Measurements from ENCODE around the gene ARHGEF11. TPM values are rescaled to one million over a fixed set of nuclear protein-coding genes. Genes with fewer than 3 reads are reported as not detected.

The ARHGEF11 gene
- total RNA-seq, 1 experiment from 2014 or later, result 31.5 TPM

DNA sequence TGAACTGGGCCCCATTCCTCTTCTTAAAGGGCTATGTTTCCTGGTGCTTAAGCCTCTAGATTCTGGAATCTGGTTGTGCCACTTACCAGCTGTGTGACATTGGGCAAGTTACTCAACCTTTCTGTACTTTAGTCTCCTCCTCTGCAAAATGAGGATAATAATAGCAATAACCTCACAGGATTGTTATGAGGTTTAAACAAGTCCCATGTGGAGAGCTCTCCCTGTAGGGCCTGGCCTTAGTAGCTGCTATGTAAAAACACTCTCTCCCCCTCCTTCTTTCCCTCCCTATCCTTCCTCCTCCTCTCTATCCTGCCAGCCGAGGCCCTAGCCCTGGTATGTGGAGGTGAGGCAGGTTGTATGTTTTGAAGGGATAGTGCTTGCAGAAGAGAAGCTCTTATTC lies 160.2 kb downstream of the ARHGEF11 start:
- H3K9me2 ChIP-seq (ENCODE audit: insufficient read depth), result no peaks in the 10 kb centered on the region
- no peaks in the 10 kb centered on the region for H3F3A ChIP-seq (ENCODE audit: insufficient read depth, low read depth)
- H3K4me2 ChIP-seq, result no peak overlapping the region
- H2AFZ ChIP-seq, result no peak overlapping the region
- ChIA-PET POLR2A (ENCODE audit: unreplicated experiment) (interaction anchor here (0.6 kb wide), 1 partner anchor 182 kb away, joined by 6 read pairs; no protein-coding TSS in a partner anchor), CTCF (no interaction called here)
- no peaks in the 10 kb centered on the region for H3K4me1 ChIP-seq (replicated peaks; ENCODE audit: insufficient read depth)
- no peak for DNase-seq
- no peaks in the 10 kb centered on the region for H3K36me3 ChIP-seq (ENCODE audit: low read depth)
- TF ChIP-seq, protein P1, sequence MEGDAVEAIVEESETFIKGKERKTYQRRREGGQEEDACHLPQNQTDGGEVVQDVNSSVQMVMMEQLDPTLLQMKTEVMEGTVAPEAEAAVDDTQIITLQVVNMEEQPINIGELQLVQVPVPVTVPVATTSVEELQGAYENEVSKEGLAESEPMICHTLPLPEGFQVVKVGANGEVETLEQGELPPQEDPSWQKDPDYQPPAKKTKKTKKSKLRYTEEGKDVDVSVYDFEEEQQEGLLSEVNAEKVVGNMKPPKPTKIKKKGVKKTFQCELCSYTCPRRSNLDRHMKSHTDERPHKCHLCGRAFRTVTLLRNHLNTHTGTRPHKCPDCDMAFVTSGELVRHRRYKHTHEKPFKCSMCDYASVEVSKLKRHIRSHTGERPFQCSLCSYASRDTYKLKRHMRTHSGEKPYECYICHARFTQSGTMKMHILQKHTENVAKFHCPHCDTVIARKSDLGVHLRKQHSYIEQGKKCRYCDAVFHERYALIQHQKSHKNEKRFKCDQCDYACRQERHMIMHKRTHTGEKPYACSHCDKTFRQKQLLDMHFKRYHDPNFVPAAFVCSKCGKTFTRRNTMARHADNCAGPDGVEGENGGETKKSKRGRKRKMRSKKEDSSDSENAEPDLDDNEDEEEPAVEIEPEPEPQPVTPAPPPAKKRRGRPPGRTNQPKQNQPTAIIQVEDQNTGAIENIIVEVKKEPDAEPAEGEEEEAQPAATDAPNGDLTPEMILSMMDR (conservative IDR thresholded peaks at IDR 0.05), result no peak
- no peak for TF ChIP-seq EZH2 (IDR thresholded peaks at IDR 0.05; ENCODE audit: low read depth)
- H4K20me1 ChIP-seq (ENCODE audit: insufficient read depth), result no peaks in the 10 kb centered on the region
- no peaks in the 10 kb centered on the region for H3K9me3 ChIP-seq (ENCODE audit: insufficient read depth, low read depth)
- H3K27ac ChIP-seq, result no peak overlapping the region
- BruUV-seq (replicated peaks), result no TSS peak
- intact Hi-C loops (cut with micrococcal nuclease; ENCODE audit: unreplicated experiment), result no loop called here
- H3K79me2 ChIP-seq (ENCODE audit: low read depth), result no peaks in the 10 kb centered on the region
- no peak overlapping the region for H3K4me3 ChIP-seq
- H3K27me3 ChIP-seq (ENCODE audit: insufficient read depth, low read depth), result peaks cover 33% of the 10 kb centered on the region

Small RNA genes lying within 50 kb of the gene (microRNA-seq; reads per million reads assigned to microRNA genes)
- not detected for gene MIR765 (ENCODE audit: borderline number of aligned reads, borderline replicate concordance)

Other genes with a start within 250 kb of the ARHGEF11 start
- 4.0 and 5.8 TPM in 2 replicates for gene SH2D2A, start 228.9 kb downstream of the ARHGEF11 start, total RNA-seq (2021)
- gene INSRR, start 186.6 kb downstream of the ARHGEF11 start, total RNA-seq (2021), result not detected in 2 replicates
- not detected in 2 replicates for gene NTRK1, start 184.9 kb downstream of the ARHGEF11 start, total RNA-seq (2021)
- gene PEAR1, start 152.0 kb downstream of the ARHGEF11 start, total RNA-seq (2021), result 9.8 and 12.2 TPM in 2 replicates
- gene LRRC71, start 125.1 kb downstream of the ARHGEF11 start, total RNA-seq (2021), result not detected in 2 replicates
- gene ETV3L, start 54.1 kb upstream of the ARHGEF11 start, total RNA-seq (2021), result not detected in 2 replicates
- gene ETV3, start 92.7 kb upstream of the ARHGEF11 start, total RNA-seq (2021), result 22.1 and 26.2 TPM in 2 replicates